NCI-H1930 (cell line): ENCODE results near the gene ARMC2.
"Not testable (repeated sequence)": the region's sequence is repeated elsewhere in the genome, so short reads cannot be mapped to it uniquely, and the experiment has no call there.

Source experiments
- DNase-seq, 2 experiments: peaks; one replicate each; lab custom pipeline; 2025; lab: John Stamatoyannopoulos, UW

Gene ARMC2

GRCh38 chr6:108916026-108916686, 67.9 kb downstream of the ARMC2 start:
- no peak for DNase-seq

- no peak for DNase-seq
Measured at GRCh38 chr6:108920751-108921150, 72.5 kb downstream of the ARMC2 start.

GRCh38 chr6:108921547-108922361, 73.5 kb downstream of the ARMC2 start:
- no peak for DNase-seq

GRCh38 chr6:108922499-108922898, 74.3 kb downstream of the ARMC2 start:
- DNase-seq, result no peak

GRCh38 chr6:108927927-108928326, 79.7 kb downstream of the ARMC2 start:
- DNase-seq, result no peak

- DNase-seq, result no peak
Measured at GRCh38 chr6:108928650-108929049, 80.4 kb downstream of the ARMC2 start.

GRCh38 chr6:108931090-108931489, 82.9 kb downstream of the ARMC2 start:
- DNase-seq, result not testable (repeated sequence)

GRCh38 chr6:108937170-108937569, 88.9 kb downstream of the ARMC2 start:
- DNase-seq, result no peak

GRCh38 chr6:108940741-108941140, 92.5 kb downstream of the ARMC2 start:
- no peak for DNase-seq

- DNase-seq, result no peak
Measured at GRCh38 chr6:108941281-108941680, 93.1 kb downstream of the ARMC2 start.

- DNase-seq, result no peak
Measured at GRCh38 chr6:108941859-108942258, 93.6 kb downstream of the ARMC2 start.

- DNase-seq, result no peak
Measured at GRCh38 chr6:108942556-108943492, 94.6 kb downstream of the ARMC2 start.

GRCh38 chr6:108944071-108944470, 95.8 kb downstream of the ARMC2 start:
- DNase-seq, result no peak

- no peak for DNase-seq
Measured at GRCh38 chr6:108944707-108945680, 96.8 kb downstream of the ARMC2 start.

- DNase-seq, result no peak
Measured at GRCh38 chr6:108945681-108946159, 97.5 kb downstream of the ARMC2 start.

- DNase-seq, result no peak
Measured at GRCh38 chr6:108946695-108947094, 98.5 kb downstream of the ARMC2 start.

GRCh38 chr6:108947114-108947854, 99.1 kb downstream of the ARMC2 start:
- no peak for DNase-seq

GRCh38 chr6:108948181-108948661, 100.0 kb downstream of the ARMC2 start:
- DNase-seq, result no peak

GRCh38 chr6:108951351-108951953, 103.2 kb downstream of the ARMC2 start:
- no peak for DNase-seq
